ENCODE measurements around the gene SGTB.
"Not testable (repeated sequence)": the region's sequence is repeated elsewhere in the genome, so short reads cannot be mapped to it uniquely, and the experiment has no call there.

Gene SGTB

GRCh38 chr5:65734196-65734775 lies 12.4 kb upstream of the SGTB start:
- H3K9me3 ChIP-seq (ENCODE audit: control insufficient read depth, low read length); H3K4me3 ChIP-seq (ENCODE audit: extremely low read depth, insufficient read depth, low read length, poor library complexity, severe bottlenecking); H3K27ac ChIP-seq (ENCODE audit: low read depth, low read length, severe bottlenecking); H3K4me1 ChIP-seq (ENCODE audit: control insufficient read depth, insufficient read depth, low read length, poor library complexity, severe bottlenecking); H3K36me3 ChIP-seq (ENCODE audit: control insufficient read depth, insufficient read depth, low read length): not testable (repeated sequence)
- WGBS, 2 experiments (ENCODE audit: insufficient coverage in 2 of 2), result 92 to 93% methylated on average over 2 to 3 of the region's 7 CpGs

- 100% methylated on average over 1 to 3 of the region's 3 CpGs for WGBS, 2 experiments (ENCODE audit: insufficient coverage in 2 of 2)
- not testable (repeated sequence) for H3K9me3 ChIP-seq (ENCODE audit: control insufficient read depth, low read length); H3K36me3 ChIP-seq (ENCODE audit: control insufficient read depth, insufficient read depth, low read length); H3K27ac ChIP-seq (ENCODE audit: low read depth, low read length, severe bottlenecking); H3K4me3 ChIP-seq (ENCODE audit: extremely low read depth, insufficient read depth, low read length, poor library complexity, severe bottlenecking); H3K4me1 ChIP-seq (ENCODE audit: control insufficient read depth, insufficient read depth, low read length, poor library complexity, severe bottlenecking)
Observed at GRCh38 chr5:65732046-65732445, 10.1 kb upstream of the SGTB start.

GRCh38 chr5:65730910-65731309 lies 9.0 kb upstream of the SGTB start:
- Histone ChIP-seq H3K9me3 (ENCODE audit: control insufficient read depth, low read length) (no peaks in the 10 kb centered on the region), H3K4me3 (ENCODE audit: extremely low read depth, insufficient read depth, low read length, poor library complexity, severe bottlenecking) (no peak overlapping the region), H3K27ac (ENCODE audit: low read depth, low read length, severe bottlenecking) (no peak overlapping the region), H3K4me1 (ENCODE audit: control insufficient read depth, insufficient read depth, low read length, poor library complexity, severe bottlenecking) (peaks cover 2% of the 10 kb centered on the region), H3K36me3 (ENCODE audit: control insufficient read depth, insufficient read depth, low read length) (peaks cover 4% of the 10 kb centered on the region)
- 90% methylated on average over 2 of the region's 2 CpGs; no CpG with 5 or more reads in 1 of the 2 experiments for WGBS, 2 experiments (ENCODE audit: insufficient coverage in 2 of 2)

DNA sequence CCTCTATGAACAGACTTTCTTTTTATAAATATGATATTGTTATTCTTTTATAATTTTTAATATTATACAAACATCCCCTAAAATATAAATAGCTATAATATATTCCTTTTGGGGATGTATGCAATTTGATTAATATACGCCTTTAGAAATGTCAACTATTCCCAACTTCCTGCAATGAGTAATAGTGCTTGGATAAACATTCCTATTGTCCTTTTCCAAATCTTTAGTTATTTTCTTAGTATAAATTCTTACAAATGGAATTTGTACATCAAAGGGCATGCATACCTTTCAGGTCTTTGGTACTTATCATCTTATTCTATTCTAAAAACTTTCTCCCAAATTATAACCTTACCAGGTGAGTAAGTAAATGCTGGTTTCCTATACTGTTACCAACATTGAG lies 6.3 kb upstream of the SGTB start:
- Histone ChIP-seq H3K9me3 (ENCODE audit: control insufficient read depth, low read length) (no peaks in the 10 kb centered on the region), H3K4me3 (ENCODE audit: extremely low read depth, insufficient read depth, low read length, poor library complexity, severe bottlenecking) (no peak overlapping the region), H3K27ac (ENCODE audit: low read depth, low read length, severe bottlenecking) (no peak overlapping the region), H3K36me3 (ENCODE audit: control insufficient read depth, insufficient read depth, low read length) (peaks cover 4% of the 10 kb centered on the region), H3K4me1 (ENCODE audit: control insufficient read depth, insufficient read depth, low read length, poor library complexity, severe bottlenecking) (peaks cover 2% of the 10 kb centered on the region)
- no CpG with 5 or more reads among the region's 1 CpG for WGBS, 2 experiments (ENCODE audit: insufficient coverage in 2 of 2)

GRCh38 chr5:65727491-65728156 lies 5.7 kb upstream of the SGTB start:
- Histone ChIP-seq H3K36me3 (ENCODE audit: control insufficient read depth, insufficient read depth, low read length) (peaks cover 4% of the 10 kb centered on the region), H3K9me3 (ENCODE audit: control insufficient read depth, low read length) (no peaks in the 10 kb centered on the region)
- WGBS, 2 experiments (ENCODE audit: insufficient coverage in 2 of 2), result 92 to 100% methylated on average over 4 of the region's 7 CpGs

GRCh38 chr5:65722575-65723403 lies 880 bp upstream of the SGTB start:
- Histone ChIP-seq H3K9me3 (ENCODE audit: control insufficient read depth, low read length) (no peaks in the 10 kb centered on the region), H3K4me3 (ENCODE audit: extremely low read depth, insufficient read depth, low read length, poor library complexity, severe bottlenecking) (peak overlapping the region; percentile 88), H3K27ac (ENCODE audit: low read depth, low read length, severe bottlenecking) (peak overlapping the region; percentile 77), H3K36me3 (ENCODE audit: control insufficient read depth, insufficient read depth, low read length) (peaks cover 12% of the 10 kb centered on the region), H3K4me1 (ENCODE audit: control insufficient read depth, insufficient read depth, low read length, poor library complexity, severe bottlenecking) (peaks cover 2% of the 10 kb centered on the region)
- WGBS, 2 experiments (ENCODE audit: insufficient coverage in 2 of 2), result 1 to 4% methylated on average over 19 to 21 of the region's 28 CpGs

More at GRCh38 chr5:65727491-65728156, 5.7 kb upstream of the SGTB start:
- Histone ChIP-seq H3K27ac (ENCODE audit: low read depth, low read length, severe bottlenecking) (no peak overlapping the region), H3K4me3 (ENCODE audit: extremely low read depth, insufficient read depth, low read length, poor library complexity, severe bottlenecking) (no peak overlapping the region), H3K4me1 (ENCODE audit: control insufficient read depth, insufficient read depth, low read length, poor library complexity, severe bottlenecking) (peaks cover 2% of the 10 kb centered on the region)

DNA sequence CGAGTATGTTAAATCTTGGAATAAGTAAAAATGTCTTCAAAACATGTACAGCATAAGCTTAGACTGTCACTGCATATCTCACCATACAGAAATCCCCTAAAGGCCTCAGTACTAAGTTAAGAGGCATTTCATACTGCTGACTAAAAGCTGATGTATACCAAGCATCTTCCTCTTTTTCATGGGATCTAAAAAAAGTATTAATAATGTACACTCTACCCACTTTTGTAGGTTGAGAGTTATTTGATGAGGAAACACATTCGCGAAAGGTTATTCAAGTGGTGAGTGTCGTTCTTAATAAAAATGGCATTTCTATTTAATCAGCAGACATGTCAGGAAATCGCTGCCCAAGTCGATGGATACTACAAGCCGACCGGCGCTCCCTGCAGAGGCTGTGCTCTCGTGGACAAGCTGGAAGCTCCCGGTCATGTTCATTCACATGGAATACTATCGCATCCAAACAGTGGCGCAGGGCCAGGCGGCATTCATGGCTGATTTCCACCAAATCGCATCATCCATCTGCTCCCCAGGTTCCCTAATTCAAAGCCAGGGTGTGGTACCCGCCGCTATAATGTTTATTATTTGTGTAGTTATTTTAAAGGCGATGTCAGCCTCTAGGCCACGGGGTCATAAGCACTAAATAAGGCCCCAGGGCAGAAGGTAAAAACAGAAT lies 724 bp downstream of the SGTB start:
- no peaks in the 10 kb centered on the region for H3K9me3 ChIP-seq (ENCODE audit: control insufficient read depth, low read length)
- WGBS, 2 experiments (ENCODE audit: insufficient coverage in 2 of 2), result 1 to 3% methylated on average over 11 of the region's 19 CpGs
- H3K4me3 ChIP-seq (ENCODE audit: extremely low read depth, insufficient read depth, low read length, poor library complexity, severe bottlenecking), result peak overlapping the region; percentile 88
- H3K36me3 ChIP-seq (ENCODE audit: control insufficient read depth, insufficient read depth, low read length), result peaks cover 24% of the 10 kb centered on the region
- H3K27ac ChIP-seq (ENCODE audit: low read depth, low read length, severe bottlenecking), result peak overlapping the region; percentile 58
- no peaks in the 10 kb centered on the region for H3K4me1 ChIP-seq (ENCODE audit: control insufficient read depth, insufficient read depth, low read length, poor library complexity, severe bottlenecking)

DNA sequence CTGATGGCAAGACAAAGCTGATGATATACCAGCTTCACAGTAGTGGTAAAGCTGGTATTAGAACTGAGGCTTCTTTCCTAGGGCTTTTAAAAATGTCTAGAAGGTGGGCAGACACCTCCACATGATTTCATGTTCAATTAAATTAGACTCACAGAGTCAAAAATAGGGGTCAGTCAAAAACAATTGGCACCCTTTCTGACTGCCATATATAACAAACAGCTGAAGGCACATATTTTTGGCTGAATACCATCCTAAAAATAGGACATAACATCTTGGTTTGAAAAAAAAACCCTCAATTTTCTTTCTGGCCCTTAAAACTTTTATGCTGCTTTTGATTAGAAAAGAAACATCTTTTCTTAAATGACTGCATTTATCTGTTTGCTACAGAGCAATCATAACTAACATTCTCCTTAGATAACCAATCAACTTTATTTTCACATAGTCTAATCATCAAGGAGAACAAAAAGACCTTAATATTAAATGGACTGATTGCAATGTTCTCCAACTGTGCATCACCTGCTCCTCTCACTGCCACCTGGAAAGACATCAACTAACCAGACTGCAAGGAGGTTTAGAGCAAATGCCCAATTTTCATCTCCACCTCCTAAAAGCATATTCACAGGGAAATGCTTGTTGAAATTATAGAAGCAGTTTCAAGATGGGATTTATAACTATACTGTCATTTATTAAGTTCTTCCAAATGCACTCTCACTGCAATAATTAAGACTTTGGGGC lies 3.2 kb downstream of the SGTB start:
- H3K9me3 ChIP-seq (ENCODE audit: control insufficient read depth, low read length), result no peaks in the 10 kb centered on the region
- no peaks in the 10 kb centered on the region for H3K4me1 ChIP-seq (ENCODE audit: control insufficient read depth, insufficient read depth, low read length, poor library complexity, severe bottlenecking)
- no peak overlapping the region for H3K4me3 ChIP-seq (ENCODE audit: extremely low read depth, insufficient read depth, low read length, poor library complexity, severe bottlenecking)
- H3K27ac ChIP-seq (ENCODE audit: low read depth, low read length, severe bottlenecking), result no peak overlapping the region
- H3K36me3 ChIP-seq (ENCODE audit: control insufficient read depth, insufficient read depth, low read length), result peaks cover 30% of the 10 kb centered on the region

DNA sequence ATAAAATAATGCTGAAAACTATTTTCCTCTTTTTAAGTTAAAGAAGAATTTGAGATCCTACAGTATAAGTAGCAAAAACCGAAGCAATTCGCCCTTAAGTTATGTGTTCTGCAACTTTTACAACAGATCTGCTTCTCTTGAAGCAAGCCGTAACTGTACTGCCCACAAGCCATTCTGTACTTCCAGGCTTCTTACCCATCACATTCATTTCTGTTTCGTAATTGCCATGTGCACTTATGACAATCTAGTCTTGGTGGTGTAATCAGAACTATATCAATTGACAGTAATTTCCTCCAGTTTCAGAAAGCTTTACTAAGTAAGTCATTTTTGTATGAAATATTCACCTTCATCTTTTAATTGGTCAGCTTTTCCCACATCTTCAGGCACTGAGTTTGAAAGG lies 13.8 kb downstream of the SGTB start:
- Histone ChIP-seq H3K4me3 (ENCODE audit: extremely low read depth, insufficient read depth, low read length, poor library complexity, severe bottlenecking) (no peak overlapping the region), H3K4me1 (ENCODE audit: control insufficient read depth, insufficient read depth, low read length, poor library complexity, severe bottlenecking) (no peaks in the 10 kb centered on the region), H3K36me3 (ENCODE audit: control insufficient read depth, insufficient read depth, low read length) (peaks cover 53% of the 10 kb centered on the region), H3K9me3 (ENCODE audit: control insufficient read depth, low read length) (no peaks in the 10 kb centered on the region), H3K27ac (ENCODE audit: low read depth, low read length, severe bottlenecking) (no peak overlapping the region)
- 88 to 94% methylated on average over 2 to 3 of the region's 4 CpGs for WGBS, 2 experiments (ENCODE audit: insufficient coverage in 2 of 2)

DNA sequence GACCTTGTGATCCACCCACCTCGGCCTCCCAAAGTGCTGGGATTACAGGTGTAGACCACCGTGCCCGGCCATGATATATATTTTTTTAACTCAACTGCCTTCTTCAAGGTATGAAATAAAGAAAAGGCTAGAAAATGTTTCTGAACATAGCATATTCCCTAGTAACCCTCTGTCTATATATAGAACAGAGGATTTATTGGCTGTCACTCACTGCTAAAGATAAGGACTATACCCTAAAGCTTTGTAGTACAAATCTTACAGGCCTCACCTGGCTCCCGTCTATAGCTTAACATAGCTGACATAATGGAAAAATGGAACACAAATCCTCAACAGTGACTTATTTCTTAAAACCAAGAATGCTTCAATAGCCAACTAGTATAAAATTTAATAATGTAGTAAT lies 14.2 kb downstream of the SGTB start:
- Histone ChIP-seq H3K4me3 (ENCODE audit: extremely low read depth, insufficient read depth, low read length, poor library complexity, severe bottlenecking) (no peak overlapping the region), H3K27ac (ENCODE audit: low read depth, low read length, severe bottlenecking) (no peak overlapping the region), H3K9me3 (ENCODE audit: control insufficient read depth, low read length) (no peaks in the 10 kb centered on the region), H3K36me3 (ENCODE audit: control insufficient read depth, insufficient read depth, low read length) (peaks cover 53% of the 10 kb centered on the region), H3K4me1 (ENCODE audit: control insufficient read depth, insufficient read depth, low read length, poor library complexity, severe bottlenecking) (no peaks in the 10 kb centered on the region)
- WGBS, 2 experiments (ENCODE audit: insufficient coverage in 2 of 2), result 83 to 100% methylated on average over 1 to 2 of the region's 4 CpGs

Measured in mesodermal cell (in vitro differentiated cells).